ENCODE results near the gene ATXN7L3B.

GRCh38 chr12:74538491-74539258 is 1.0 kb downstream of the ATXN7L3B start:
- TF ChIP-seq CTCF (conservative IDR thresholded peaks at IDR 0.05; ENCODE audit: low read length) (peak; percentile 35; the same call in 1 of the 2 replicates), EZH2phosphoT487 (IDR thresholded peaks at IDR 0.05; ENCODE audit: borderline replicate concordance, low read depth, low read length) (no peak)
